GM12873 (cell line): ENCODE results near the gene ERGIC1.

Experiments used
- TF ChIP-seq, protein P1 (sequence below): IDR thresholded peaks from 2 replicates; pipeline ENCODE4 v1.5.1; 2012; ENCODE audit warnings: low read depth, mild to moderate bottlenecking, moderate library complexity, low read length, control low read depth; ENCODE audit not compliant: insufficient read depth; ENCODE audit errors: missing control alignments

ERGIC1 gene

DNA sequence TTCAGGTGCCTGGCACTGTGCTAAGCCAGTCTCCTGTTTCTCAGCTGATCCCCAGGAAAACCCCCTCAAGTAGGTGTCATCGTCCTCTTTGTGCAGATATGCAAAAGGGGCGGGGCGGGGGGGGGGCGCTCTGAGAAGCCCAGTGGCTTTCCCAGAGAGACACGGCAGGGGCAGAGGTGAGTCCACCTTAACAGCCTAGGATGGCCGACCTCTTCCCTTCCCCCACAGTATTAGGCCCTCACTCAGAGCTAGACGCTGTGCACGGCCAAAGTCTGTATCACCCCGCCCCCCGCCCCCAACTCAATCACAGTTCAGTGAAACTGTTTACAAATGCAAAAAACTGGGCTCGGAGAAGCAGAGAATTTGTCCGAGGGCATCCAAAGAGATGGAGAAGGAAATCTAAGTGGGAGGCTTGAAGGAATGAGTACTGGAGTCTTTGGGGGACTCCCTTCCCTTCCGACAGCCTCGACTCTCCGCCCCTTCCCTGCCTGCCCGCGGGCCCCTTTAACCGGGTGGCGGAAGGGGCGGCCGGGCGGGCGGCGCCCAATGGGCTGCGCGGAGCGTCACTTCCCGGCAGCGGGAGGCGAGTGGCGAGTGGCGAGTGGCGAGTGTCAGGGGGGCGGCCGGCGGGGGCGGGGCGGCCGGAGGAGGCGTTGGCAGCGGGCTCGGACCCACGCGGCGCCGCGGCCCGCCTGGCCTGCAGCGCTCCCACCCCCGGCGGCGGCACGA, at the start of gene ERGIC1:
ERGIC1 (plus strand) TSS at position 566 of the 729 bp plus-strand sequence; CDS start at position 729, 163 bp downstream.
- TF ChIP-seq, protein P1, sequence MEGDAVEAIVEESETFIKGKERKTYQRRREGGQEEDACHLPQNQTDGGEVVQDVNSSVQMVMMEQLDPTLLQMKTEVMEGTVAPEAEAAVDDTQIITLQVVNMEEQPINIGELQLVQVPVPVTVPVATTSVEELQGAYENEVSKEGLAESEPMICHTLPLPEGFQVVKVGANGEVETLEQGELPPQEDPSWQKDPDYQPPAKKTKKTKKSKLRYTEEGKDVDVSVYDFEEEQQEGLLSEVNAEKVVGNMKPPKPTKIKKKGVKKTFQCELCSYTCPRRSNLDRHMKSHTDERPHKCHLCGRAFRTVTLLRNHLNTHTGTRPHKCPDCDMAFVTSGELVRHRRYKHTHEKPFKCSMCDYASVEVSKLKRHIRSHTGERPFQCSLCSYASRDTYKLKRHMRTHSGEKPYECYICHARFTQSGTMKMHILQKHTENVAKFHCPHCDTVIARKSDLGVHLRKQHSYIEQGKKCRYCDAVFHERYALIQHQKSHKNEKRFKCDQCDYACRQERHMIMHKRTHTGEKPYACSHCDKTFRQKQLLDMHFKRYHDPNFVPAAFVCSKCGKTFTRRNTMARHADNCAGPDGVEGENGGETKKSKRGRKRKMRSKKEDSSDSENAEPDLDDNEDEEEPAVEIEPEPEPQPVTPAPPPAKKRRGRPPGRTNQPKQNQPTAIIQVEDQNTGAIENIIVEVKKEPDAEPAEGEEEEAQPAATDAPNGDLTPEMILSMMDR, result no peak

GRCh38 chr5:172785429-172786088, 48.5 kb upstream of the ERGIC1 start:
- TF ChIP-seq, protein P1, result no peak

DNA sequence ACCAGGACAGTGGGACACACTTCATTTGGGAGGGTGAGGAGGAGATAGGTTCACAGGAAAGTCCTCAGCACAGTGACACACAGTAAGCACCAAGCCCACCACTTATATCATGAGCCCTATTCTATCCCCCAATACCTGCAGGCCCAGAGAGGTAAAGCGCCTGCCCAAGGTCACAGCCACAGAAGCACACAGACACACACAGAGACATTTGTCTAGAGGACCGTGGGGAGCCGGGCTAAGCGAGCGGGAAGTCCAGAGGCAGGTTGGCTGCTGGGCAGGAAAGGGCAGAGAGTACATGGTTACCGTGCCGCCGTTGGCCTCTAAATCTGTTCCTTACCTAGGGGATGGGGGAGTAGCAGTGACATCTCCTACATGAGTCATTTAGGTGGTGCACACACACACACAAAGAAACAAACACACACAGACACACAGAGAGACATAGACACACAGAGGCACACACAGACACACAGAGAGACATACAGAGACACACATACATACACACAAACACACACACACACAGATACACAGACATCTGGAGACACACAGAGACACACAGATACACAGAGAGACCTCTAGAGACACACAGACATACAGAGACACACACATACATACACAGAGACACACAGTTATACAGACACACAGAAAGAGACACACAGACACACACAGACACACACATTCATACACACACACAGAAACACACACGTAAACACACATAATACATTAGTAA, 47.2 kb upstream of the ERGIC1 start:
- TF ChIP-seq, protein P1, result no peak

DNA sequence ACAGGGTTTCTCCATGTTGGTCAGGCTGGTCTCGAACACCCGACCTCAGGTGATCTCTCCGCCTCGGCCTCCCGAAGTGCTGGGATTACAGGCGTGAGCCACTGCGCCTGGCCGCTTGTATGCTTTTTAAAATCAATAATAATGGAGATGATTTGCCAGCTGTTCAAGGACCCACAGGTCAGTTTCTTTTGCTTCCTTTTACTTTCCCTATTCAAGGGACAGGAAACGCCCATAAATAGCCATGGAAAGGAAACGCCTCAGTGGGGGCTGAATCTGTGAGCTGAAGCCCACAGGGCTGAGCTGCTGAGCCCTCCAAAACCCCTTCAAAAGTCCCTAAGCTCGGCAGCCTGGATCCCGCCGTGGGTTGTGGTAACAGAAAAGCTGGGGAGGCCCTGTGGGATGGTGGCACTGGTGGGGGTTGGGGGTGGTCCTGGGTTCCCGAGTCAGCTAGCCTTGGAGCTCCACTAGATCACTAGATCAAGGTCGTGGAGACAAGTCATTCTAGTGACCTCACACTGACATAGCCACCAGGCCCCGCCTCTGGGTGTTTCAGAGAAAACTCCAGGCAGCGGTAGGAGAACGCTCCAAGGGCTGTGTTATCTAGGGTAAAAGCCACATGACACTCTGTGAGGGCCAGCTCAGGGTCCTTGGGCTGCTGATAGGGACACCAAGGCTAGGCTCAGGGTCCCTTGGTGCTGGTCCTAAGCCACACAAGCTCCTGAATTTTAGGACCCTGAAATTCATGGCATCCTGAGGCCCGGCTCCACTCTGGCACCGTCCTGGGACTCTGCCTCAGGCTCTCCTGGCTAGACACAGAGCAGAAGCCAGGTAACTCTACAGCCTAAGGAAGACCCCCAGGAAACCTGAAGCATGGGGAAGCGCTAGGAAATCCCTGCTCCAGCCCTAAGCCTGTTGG, 45.0 kb upstream of the ERGIC1 start:
- TF ChIP-seq, protein P1, result no peak

DNA sequence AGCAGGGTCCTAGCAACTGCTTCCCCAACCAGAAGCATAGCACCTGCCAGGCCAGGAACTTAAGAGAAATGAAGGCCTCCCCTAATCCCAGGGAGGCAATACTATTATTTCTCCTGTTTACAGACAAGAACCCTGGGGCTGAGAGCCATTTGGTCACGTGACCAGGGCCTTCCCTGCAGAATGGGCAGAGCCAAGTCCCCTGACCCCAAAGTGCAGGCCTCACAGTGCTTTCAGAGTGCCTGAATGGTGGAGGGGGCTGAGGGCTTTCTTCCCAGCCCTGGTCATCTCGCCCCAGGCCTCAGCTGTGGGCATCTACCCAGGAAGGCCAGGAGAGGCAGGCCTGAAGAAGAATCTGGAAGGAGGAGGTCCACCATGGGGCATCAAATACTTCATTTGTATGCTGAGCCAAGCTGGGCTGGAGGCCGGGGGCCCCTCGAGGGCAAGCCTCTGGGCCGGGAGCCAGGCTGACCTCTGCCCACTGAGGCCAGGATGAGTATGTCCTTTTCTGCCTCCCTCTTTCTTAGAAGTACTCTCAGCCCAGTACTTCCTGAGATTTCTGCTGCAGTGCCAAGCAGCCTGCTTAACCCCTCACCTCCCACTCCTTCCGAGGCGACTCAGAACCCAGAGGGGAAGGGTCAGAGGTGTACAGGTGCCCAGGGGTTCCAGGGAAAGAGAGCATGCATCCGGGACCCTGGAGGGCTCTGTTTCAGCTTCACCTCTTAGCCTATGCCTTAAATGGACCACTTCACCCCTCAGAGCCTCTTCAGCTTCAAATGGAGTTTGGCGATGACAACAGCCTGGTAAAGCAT, 44.2 kb upstream of the ERGIC1 start:
- TF ChIP-seq, protein P1, result no peak

- TF ChIP-seq, protein P1, result no peak
Measured at GRCh38 chr5:172790496-172790889, 43.6 kb upstream of the ERGIC1 start.
